SK-N-SH treated with all-trans-retinoic acid at 6 μM for 48 hours (cell line): ENCODE data around the gene ERCC1.
"Not testable (repeated sequence)": the region's sequence is repeated elsewhere in the genome, so short reads cannot be mapped to it uniquely, and the experiment has no call there.

Experiments used
- ATAC-seq: fragments of 200-7000 bp; cut with Tn5 transposase; 3 replicates; pipeline ENCODE4 v1.9.1; 2020; ENCODE audit warnings: mild to moderate bottlenecking, moderate library complexity
- ARNTL ChIP-seq: fragments of 450-650 bp; formaldehyde crosslinking; IDR thresholded peaks from 2 replicates; pipeline ENCODE4 v1.5.0; 2020; ENCODE audit warnings: low read depth, mild to moderate bottlenecking, moderate library complexity, borderline replicate concordance
- BACH2 ChIP-seq: fragments of 250-450 bp; sonication (Bioruptor Pico); IDR thresholded peaks from 2 replicates; pipeline ENCODE4 v1.9.0; 2021; ENCODE audit warnings: mild to moderate bottlenecking, borderline replicate concordance
- CREB5 ChIP-seq: fragments of 250-450 bp; sonication (Bioruptor Pico); IDR thresholded peaks from 2 replicates; pipeline ENCODE4 v1.5.1; 2020; ENCODE audit warnings: low read depth, mild to moderate bottlenecking, moderate library complexity
- CSDC2 ChIP-seq: fragments of 250-450 bp; sonication (Bioruptor Pico); IDR thresholded peaks from 2 replicates; pipeline ENCODE4 v1.5.0; 2020; ENCODE audit warnings: mild to moderate bottlenecking, moderate library complexity
- CSRNP3 ChIP-seq: fragments of 250-450 bp; sonication (Bioruptor Pico); IDR thresholded peaks from 2 replicates; pipeline ENCODE4 v1.5.1; 2021; ENCODE audit warnings: mild to moderate bottlenecking, moderate library complexity
- ESRRG ChIP-seq: fragments of 250-450 bp; sonication (Bioruptor Pico); IDR thresholded peaks from 2 replicates; pipeline ENCODE4 v1.6.1; 2021; ENCODE audit warnings: mild to moderate bottlenecking
- GLIS3 ChIP-seq: fragments of 250-450 bp; sonication (Bioruptor Pico); IDR thresholded peaks from 2 replicates; pipeline ENCODE4 v1.5.0; 2020; ENCODE audit warnings: mild to moderate bottlenecking, moderate library complexity
- ISL1 ChIP-seq: fragments of 250-450 bp; sonication (Bioruptor Pico); IDR thresholded peaks from 2 replicates; pipeline ENCODE4 v2.1.2; 2022; ENCODE audit warnings: mild to moderate bottlenecking, moderate library complexity
- OSR1 ChIP-seq: fragments of 250-450 bp; sonication (Bioruptor Pico); IDR thresholded peaks from 2 replicates; pipeline ENCODE4 v1.8.0; 2022; ENCODE audit warnings: moderate library complexity, mild to moderate bottlenecking, inconsistent platforms
- PPARA ChIP-seq: fragments of 250-450 bp; sonication (Bioruptor Pico); IDR thresholded peaks from 2 replicates; pipeline ENCODE4 v1.5.0; 2020; ENCODE audit warnings: mild to moderate bottlenecking, borderline replicate concordance
- TCF4 ChIP-seq: fragments of 250-450 bp; sonication (Bioruptor Pico); IDR thresholded peaks from 2 replicates; pipeline ENCODE4 v1.8.0; 2021; ENCODE audit warnings: mild to moderate bottlenecking, moderate library complexity, borderline replicate concordance
- TOX ChIP-seq: fragments of 250-450 bp; sonication (Bioruptor Pico); IDR thresholded peaks from 2 replicates; pipeline ENCODE4 v1.8.0; 2021; ENCODE audit warnings: mild to moderate bottlenecking, moderate library complexity, borderline replicate concordance
- ZC3H10 ChIP-seq: fragments of 250-450 bp; sonication (Bioruptor Pico); IDR thresholded peaks from 2 replicates; pipeline ENCODE4 v1.5.1; 2021; ENCODE audit warnings: mild to moderate bottlenecking, moderate library complexity
- ZNF565 ChIP-seq: fragments of 450-650 bp; formaldehyde crosslinking; conservative IDR thresholded peaks from 2 replicates; pipeline ENCODE4 v1.5.0; 2020; ENCODE audit warnings: low read depth, mild to moderate bottlenecking, moderate library complexity
- ZNF70 ChIP-seq: fragments of 450-650 bp; formaldehyde crosslinking; IDR thresholded peaks from 2 replicates; pipeline ENCODE4 v1.5.0; 2020; ENCODE audit warnings: mild to moderate bottlenecking, moderate library complexity
- ZNF8 ChIP-seq: fragments of 450-650 bp; formaldehyde crosslinking; IDR thresholded peaks from 2 replicates; pipeline ENCODE4 v1.5.0; 2020; ENCODE audit warnings: mild to moderate bottlenecking, moderate library complexity
- TF ChIP-seq, protein P1 (sequence below): fragments of 250-450 bp; sonication (Bioruptor Pico); IDR thresholded peaks from 2 replicates; pipeline ENCODE4 v1.5.0; 2020; ENCODE audit warnings: mild to moderate bottlenecking, moderate library complexity
- TF ChIP-seq, protein P2 (sequence below): fragments of 250-450 bp; sonication (Bioruptor Pico); IDR thresholded peaks from 2 replicates; pipeline ENCODE4 v1.8.0; 2021; ENCODE audit warnings: low read depth, mild to moderate bottlenecking, moderate library complexity, borderline replicate concordance
- TF ChIP-seq, protein P3 (sequence below): fragments of 250-450 bp; sonication (Bioruptor Pico); IDR thresholded peaks from 2 replicates; pipeline ENCODE4 v1.8.0; 2020; ENCODE audit warnings: mild to moderate bottlenecking, moderate library complexity, borderline replicate concordance

ERCC1 gene

DNA sequence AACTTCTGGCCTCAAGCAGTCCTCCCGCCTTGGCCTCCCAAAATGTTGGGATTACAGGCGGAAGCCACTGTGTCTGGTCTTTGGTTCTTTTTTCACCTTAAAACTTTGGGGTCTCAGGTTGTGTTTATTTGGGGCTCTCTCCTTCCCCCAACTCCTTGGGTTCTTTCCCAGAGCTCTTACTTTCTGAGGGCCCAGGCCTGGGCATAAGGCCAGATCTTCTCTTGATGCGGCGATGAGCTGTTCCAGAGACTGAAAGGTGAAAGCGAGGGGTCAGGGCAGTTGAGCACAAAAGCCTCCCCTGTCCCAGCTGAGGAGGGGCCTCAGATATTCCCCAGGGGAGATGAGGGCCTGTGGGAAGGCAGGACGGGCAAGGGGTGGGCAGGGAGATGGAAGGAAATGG, 10.2 kb downstream of the ERCC1 start:
- no peak for ATAC-seq
- no peak for TF ChIP-seq CSRNP3
- no peak for TF ChIP-seq TOX (CRISPR knock-in tag)
- TF ChIP-seq ZC3H10 (CRISPR knock-in tag): no peak
- TF ChIP-seq, protein P1, sequence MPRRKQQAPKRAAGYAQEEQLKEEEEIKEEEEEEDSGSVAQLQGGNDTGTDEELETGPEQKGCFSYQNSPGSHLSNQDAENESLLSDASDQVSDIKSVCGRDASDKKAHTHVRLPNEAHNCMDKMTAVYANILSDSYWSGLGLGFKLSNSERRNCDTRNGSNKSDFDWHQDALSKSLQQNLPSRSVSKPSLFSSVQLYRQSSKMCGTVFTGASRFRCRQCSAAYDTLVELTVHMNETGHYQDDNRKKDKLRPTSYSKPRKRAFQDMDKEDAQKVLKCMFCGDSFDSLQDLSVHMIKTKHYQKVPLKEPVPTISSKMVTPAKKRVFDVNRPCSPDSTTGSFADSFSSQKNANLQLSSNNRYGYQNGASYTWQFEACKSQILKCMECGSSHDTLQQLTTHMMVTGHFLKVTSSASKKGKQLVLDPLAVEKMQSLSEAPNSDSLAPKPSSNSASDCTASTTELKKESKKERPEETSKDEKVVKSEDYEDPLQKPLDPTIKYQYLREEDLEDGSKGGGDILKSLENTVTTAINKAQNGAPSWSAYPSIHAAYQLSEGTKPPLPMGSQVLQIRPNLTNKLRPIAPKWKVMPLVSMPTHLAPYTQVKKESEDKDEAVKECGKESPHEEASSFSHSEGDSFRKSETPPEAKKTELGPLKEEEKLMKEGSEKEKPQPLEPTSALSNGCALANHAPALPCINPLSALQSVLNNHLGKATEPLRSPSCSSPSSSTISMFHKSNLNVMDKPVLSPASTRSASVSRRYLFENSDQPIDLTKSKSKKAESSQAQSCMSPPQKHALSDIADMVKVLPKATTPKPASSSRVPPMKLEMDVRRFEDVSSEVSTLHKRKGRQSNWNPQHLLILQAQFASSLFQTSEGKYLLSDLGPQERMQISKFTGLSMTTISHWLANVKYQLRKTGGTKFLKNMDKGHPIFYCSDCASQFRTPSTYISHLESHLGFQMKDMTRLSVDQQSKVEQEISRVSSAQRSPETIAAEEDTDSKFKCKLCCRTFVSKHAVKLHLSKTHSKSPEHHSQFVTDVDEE (CRISPR knock-in tag): no peak
- TF ChIP-seq PPARA (CRISPR knock-in tag): no peak
- TF ChIP-seq, protein P2, sequence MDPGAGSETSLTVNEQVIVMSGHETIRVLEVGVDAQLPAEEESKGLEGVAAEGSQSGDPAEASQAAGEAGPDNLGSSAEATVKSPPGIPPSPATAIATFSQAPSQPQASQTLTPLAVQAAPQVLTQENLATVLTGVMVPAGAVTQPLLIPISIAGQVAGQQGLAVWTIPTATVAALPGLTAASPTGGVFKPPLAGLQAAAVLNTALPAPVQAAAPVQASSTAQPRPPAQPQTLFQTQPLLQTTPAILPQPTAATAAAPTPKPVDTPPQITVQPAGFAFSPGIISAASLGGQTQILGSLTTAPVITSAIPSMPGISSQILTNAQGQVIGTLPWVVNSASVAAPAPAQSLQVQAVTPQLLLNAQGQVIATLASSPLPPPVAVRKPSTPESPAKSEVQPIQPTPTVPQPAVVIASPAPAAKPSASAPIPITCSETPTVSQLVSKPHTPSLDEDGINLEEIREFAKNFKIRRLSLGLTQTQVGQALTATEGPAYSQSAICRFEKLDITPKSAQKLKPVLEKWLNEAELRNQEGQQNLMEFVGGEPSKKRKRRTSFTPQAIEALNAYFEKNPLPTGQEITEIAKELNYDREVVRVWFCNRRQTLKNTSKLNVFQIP (CRISPR knock-in tag): no peak
- no peak for TF ChIP-seq TCF4 (CRISPR knock-in tag)
- no peak for TF ChIP-seq ZNF70 (CRISPR knock-in tag)
- no peak for TF ChIP-seq CREB5
- no peak for TF ChIP-seq ISL1 (CRISPR knock-in tag)
- no peak for TF ChIP-seq ZNF8 (CRISPR knock-in tag)
- TF ChIP-seq OSR1 (CRISPR knock-in tag): no peak

DNA sequence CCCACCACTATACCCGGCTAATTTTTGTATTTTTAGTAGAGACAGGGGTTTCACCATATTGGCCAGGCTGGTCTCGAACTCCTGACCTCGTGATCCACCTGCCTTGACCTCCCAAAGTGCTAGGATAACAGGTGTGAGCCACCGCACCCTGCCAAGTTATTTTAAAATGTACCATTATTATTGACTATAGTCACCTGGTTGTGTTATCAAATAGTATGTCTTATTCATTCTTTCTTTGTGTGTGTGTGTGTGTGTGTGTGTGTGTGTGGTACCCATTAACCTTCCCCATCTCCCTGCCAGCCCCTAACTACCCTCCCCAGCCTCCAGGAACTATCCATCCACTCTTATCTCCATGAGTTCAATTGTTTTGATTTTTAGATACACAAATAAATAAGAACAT, 13.4 kb downstream of the ERCC1 start:
- not testable (repeated sequence) for ATAC-seq

DNA sequence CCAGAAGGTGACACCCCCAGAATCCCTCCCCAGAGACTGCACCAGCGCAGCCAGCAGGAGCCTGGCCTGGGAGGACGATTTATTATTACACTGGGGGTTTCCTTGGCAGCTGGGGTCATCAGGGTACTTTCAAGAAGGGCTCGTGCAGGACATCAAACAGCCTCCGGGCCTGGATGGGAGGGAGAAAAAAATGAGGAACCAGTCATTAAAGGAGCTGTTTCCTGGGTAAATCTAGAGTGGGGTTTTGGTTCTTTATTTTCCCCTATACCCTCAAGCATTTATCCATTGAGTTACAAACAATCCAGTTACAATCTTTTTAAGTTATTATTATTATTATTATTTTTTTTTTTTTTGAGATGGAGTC, 14.2 kb downstream of the ERCC1 start:
- ATAC-seq: no peak
- TF ChIP-seq CSRNP3: no peak
- no peak for TF ChIP-seq ARNTL
- no peak for TF ChIP-seq ESRRG (CRISPR knock-in tag)
- TF ChIP-seq, protein P1 (CRISPR knock-in tag): no peak
- no peak for TF ChIP-seq OSR1 (CRISPR knock-in tag)
- TF ChIP-seq CSDC2 (CRISPR knock-in tag): no peak
- TF ChIP-seq GLIS3 (CRISPR knock-in tag): no peak
- no peak for TF ChIP-seq ZNF565
- no peak for TF ChIP-seq TOX (CRISPR knock-in tag)
- no peak for TF ChIP-seq ZNF8 (CRISPR knock-in tag)
- no peak for TF ChIP-seq CREB5
- no peak for TF ChIP-seq TCF4 (CRISPR knock-in tag)
- TF ChIP-seq BACH2: no peak
- TF ChIP-seq, protein P3, sequence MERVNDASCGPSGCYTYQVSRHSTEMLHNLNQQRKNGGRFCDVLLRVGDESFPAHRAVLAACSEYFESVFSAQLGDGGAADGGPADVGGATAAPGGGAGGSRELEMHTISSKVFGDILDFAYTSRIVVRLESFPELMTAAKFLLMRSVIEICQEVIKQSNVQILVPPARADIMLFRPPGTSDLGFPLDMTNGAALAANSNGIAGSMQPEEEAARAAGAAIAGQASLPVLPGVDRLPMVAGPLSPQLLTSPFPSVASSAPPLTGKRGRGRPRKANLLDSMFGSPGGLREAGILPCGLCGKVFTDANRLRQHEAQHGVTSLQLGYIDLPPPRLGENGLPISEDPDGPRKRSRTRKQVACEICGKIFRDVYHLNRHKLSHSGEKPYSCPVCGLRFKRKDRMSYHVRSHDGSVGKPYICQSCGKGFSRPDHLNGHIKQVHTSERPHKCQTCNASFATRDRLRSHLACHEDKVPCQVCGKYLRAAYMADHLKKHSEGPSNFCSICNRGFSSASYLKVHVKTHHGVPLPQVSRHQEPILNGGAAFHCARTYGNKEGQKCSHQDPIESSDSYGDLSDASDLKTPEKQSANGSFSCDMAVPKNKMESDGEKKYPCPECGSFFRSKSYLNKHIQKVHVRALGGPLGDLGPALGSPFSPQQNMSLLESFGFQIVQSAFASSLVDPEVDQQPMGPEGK (CRISPR knock-in tag): no peak
